GM23248 (cell line): Measurements from ENCODE around the gene SERPINA4.

Experiments
- EZH2 ChIP-seq: fragments of 200-600 bp; sonication (generic); IDR thresholded peaks from 2 replicates; pipeline ENCODE4 v1.6.1; 2018; ENCODE audit warnings: antibody characterized with exemption, mild to moderate bottlenecking; ENCODE audit not compliant: insufficient read depth, poor library complexity, severe bottlenecking
- EZH2phosphoT487 ChIP-seq: fragments of 200-600 bp; sonication (generic); IDR thresholded peaks from 2 replicates; pipeline ENCODE4 v1.6.1; 2018; ENCODE audit warnings: antibody characterized with exemption, moderate library complexity, mild to moderate bottlenecking, low read depth; ENCODE audit not compliant: insufficient read depth

GRCh38 chr14:94578712-94579111, 17.5 kb downstream of the SERPINA4 start:
- TF ChIP-seq EZH2 (no peak), EZH2phosphoT487 (no peak)
